Amniotic epithelial cell (primary cell): ENCODE data around the gene RNF41.

Experiments used
- DNase-seq: peaks from one replicate; pipeline ENCODE4 v3.0.0-alpha.2; 2010; ENCODE audit warnings: low read depth

RNF41 gene

DNA sequence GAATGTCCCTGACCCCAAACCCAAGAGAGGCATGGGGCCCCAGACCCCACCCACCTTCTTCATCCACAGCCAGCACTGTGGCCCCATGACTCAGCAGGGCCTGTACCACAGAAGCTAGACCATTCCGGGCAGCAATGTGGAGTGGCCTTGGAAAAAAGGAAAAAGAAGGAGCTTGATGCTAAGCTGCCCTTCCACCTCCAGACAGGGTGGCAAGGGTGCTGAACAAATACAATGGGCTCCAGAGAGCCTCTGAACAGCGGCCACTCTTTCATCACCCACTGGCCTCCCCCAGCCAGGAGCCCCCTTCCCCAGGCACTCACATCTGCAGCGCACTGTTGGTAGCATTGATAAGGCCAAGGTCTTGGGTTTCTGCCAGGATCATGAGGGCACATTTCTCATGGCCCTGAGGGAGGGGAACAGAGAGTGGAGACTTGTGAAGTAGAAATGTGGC lies 22.0 kb upstream of the RNF41 start:
- DNase-seq = peak; percentile 54

DNA sequence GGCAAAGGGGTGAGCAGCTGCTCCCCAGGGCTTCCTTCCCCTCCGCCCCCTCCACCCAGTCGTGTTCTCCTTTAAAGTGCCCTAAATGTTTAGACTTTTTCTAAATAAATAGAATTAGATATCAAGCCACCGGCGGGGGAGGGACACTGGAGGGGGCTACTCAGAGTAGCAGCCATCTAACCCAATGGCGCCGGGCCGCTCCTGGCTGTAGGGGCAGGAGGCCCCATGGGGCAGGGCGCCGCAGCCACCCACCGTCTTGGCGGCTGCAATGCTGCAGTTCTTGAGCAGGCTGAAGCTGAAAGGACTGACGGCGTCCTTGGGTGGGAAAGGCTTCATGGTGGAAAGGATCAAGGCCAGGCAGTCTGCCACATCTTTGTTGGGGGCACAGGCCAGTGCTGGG lies 21.3 kb upstream of the RNF41 start:
- no peak for DNase-seq

DNA sequence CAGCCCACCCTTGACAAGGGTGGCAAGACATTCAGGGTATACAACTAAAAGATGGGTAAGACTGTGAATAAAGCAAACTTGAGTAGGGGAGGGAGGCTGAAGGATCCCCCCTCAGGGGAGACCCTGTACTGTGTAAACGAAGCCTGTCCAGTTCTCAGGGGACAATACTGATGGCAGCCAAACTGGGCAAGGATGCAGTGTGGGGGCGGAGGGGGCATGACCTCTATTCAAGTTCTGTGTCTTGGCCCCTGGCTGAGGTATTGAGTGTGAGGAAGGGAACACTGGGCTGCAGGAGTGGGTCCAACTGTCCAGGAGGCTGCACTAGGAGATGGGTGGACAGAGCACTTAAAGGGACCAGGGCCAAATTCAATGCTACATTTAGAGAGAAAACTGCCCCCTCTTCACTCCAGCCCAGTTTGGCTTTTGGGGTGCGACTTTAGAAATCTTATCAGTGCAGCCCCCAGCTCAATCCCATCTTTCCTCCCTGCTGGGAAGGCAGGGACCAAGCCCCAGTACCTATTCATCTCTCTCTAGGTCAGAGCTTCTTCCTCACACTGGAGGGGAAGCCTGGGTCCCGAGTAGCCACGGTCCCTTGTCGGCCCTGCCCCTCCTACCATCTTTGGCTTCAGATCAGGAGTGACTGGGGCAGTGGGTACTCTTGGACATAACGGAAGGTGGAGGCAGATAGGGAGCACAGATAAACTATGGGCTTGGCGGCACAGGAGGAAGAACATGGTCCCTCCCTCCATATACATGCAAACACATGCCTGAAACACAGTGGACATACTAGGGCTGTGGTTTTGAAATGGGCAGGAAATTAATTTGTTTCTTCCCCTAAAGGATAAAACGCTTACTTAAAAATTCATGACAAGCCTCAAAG lies 19.9 kb upstream of the RNF41 start:
- no peak for DNase-seq

GRCh38 chr12:56237552-56237951 lies 15.8 kb upstream of the RNF41 start:
- no peak for DNase-seq

- DNase-seq = no peak
Observed at GRCh38 chr12:56236985-56237384, 15.3 kb upstream of the RNF41 start.

- no peak for DNase-seq
Observed at GRCh38 chr12:56236091-56236490, 14.4 kb upstream of the RNF41 start.

DNA sequence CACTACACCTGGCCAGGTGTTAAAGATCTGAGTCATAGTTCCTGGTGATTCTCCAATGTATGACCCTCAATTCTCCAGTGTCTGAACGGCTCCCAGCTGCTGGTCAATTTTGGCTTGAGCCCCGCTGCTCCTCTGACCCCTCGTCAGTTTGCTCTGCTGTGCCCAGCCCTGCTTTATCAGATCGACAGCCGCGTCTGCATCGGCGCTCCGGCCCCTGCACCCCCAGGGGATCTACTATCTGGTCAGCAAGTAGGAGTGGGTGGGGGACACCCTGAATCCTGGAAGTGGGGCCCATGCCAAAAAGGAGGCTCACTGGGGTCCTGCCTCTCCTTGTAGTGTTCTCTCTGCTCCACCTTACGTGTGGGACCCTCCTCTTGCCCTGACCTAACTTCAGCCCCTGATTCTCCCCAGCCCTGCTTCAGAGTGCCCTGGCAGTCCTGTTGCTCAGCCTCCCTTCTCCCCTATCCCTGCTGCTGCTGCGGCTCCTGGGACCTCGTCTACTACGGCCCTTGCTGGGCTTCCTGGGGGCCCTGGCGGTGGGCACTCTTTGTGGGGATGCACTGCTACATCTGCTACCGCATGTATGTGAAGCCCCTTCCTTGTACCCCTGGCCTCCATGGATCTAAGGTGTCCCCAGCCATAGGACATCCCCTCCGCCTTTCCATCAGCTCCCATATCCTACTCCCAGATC lies 13.2 kb upstream of the RNF41 start:
- no peak for DNase-seq

DNA sequence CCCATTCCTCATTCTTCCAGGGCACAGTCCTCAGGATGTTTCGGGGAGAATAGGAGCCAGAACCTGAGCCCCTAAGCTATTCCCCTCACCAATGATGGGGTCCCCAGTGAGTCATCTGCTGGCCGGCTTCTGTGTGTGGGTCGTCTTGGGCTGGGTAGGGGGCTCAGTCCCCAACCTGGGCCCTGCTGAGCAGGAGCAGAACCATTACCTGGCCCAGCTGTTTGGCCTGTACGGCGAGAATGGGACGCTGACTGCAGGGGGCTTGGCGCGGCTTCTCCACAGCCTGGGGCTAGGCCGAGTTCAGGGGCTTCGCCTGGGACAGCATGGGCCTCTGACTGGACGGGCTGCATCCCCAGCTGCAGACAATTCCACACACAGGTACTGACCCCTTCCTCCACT lies 9.5 kb upstream of the RNF41 start:
- no peak for DNase-seq

DNA sequence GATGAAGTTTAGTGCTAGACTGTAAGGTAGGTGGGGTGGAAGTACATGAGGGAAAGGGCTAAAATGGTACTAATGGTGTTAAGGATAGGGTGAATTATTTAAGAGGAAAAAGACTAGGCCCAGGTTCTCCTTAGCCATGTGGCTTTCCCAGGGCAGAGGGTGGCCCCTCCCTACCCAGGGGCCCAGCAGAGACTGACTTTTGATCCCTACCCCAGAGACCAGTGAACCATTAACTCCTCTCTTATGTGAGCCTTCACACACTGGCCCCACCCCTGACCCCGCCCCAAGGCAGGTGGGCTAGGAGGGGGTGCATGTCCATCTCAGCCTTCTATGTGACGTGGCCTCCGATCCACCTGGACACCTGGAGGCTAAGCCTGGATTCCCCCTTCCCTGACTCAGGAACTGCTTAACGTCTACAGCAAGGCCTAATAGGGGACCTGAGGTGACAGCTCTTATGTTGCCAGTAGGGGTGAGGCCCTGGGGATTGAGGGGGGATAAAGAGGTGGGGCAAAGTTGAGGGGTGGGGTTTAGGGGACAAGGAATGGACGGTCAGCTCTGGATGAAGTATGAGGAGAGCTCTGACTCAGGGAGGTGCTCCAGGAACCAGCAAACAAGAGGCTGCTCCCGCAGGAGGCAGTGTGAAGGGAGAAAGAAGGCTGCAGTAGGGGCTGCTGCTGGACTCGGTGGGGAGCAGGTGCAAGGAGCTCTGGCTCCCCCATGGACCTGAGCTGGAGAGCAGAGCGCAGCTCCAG lies 8.9 kb upstream of the RNF41 start:
- DNase-seq = no peak

DNA sequence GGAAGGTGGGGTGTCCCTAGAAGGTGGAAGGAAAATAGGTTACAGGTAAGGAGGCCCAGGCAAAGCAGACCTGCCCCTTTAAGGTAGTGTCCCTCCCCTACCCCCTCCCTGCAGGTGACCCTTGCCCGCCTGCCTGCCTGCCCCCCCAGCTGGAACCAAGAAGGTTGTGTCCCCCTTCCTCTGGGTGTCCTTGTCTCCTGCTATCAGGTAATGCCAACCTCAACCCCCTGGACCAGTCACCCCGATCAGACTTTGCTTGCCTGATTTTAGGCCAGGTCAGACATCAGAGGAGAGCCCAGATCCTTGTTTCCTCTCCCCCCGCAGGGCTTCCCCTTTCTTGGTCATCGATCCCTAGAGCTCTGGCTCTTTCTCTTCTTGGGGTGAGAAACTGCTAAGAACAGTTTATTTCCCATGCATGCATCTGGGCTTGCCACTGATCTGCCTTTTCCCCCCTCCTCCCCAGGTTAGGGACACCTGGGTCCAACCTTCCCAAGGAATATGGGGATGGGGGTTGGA lies 8.3 kb upstream of the RNF41 start, which contains the start of gene SLC39A5:
TSS of gene SLC39A5 (plus strand) at position 136 of the 516 bp plus-strand sequence. CDS start 1,224 bp downstream, outside the sequence.
- no peak for DNase-seq

GRCh38 chr12:56229082-56229481 lies 7.4 kb upstream of the RNF41 start:
- no peak for DNase-seq

DNA sequence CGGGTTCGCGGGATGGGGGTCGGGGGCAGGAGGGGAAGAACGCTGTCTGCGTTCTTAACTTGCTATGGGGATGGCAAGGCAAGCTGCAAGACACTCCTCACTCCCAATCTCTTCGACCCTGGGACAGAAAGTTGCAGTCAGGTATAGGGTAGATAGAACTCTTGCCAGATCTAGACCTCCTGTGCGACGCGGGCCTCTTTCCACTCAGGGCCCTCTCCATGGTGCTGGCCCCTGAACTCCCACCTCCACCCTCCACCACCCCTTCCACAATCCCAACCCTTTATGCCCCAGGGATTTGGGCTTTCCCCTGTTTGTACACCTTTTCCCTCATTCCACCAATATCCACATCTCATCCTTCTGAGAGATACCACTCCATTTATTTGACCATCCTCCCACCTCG lies 3.2 kb upstream of the RNF41 start:
- DNase-seq = no peak

GRCh38 chr12:56224102-56224701 lies 2.5 kb upstream of the RNF41 start, which contains the start of gene NABP2:
NABP2 (plus strand) TSS chr12:56224342; CDS start chr12:56224857, 515 bp downstream.
- peak; percentile 96 for DNase-seq

DNA sequence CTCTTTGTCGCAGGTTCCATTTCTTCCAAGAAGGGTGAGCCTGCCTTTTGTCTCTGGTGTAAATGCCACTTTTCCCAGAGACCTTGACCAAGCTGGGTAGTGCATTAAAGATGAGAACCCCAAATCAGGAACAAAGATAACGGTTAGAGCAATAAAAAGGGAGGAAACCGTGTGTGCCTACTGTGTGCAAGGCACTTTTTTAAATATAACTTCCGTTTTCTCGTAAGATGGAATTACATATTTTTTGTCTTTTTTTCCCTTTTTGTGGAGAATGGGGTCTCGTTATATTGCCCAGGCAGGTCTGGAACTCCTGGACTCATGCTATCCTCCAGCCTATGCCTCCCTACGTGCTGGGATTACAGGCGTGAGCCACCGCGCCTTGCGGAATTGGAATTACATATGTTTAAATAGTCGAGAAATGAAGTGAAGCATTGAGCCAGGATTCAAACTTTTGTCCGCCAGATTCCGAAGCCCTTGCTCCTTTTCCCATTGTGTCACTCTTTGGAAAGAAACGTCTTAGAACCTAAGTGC lies 1.9 kb upstream of the RNF41 start:
- no peak for DNase-seq

DNA sequence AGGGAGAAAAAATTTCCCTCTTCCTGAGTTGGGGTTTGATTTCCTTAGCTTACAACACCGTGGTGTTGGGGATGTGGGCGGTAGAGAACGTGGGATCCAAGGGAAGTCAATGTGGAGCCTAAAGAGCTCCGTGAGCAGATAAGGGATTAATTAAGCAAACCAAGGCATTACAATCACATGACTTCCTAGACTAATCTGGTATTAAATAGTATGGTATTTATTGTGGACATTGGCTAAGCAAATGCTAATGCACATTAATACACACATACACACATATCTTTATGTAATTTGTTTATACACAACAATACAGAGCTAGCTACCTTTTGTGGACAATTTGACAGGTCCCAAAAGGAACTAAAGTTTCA lies 791 bp upstream of the RNF41 start:
- no peak for DNase-seq

GRCh38 chr12:56221232-56221756 lies 428 bp downstream of the RNF41 start:
- DNase-seq = peak; percentile 69

DNA sequence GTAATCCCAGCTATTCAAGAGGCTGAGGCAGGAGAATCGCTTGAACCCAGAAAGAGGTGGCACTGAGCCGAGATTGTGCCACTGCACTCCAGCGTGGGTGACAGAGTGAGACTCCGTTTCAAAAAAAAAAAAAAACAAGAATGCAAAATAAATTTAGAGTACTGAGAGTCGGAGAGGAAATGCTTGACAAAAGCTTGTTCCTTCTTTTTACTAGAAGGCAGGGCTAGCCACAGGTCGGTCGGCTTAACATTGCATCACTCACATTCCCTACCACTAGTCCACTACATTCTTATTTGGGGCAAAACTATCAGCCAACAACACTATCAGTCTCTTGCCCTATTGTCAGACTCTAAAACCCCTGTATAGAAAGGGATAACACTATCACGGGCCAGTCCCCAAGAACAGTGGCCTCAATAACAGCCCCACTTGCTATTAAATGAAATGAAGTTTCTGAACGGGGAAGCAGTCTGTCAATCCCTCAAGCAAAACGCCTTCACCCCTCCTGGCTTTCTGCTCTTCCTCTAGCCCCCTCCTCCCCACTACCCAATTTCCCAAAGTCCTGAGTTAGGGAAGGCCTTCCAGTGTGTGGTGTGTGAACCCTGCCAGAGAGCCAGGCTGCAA lies 1.0 kb downstream of the RNF41 start:
- peak; percentile 71 for DNase-seq

DNA sequence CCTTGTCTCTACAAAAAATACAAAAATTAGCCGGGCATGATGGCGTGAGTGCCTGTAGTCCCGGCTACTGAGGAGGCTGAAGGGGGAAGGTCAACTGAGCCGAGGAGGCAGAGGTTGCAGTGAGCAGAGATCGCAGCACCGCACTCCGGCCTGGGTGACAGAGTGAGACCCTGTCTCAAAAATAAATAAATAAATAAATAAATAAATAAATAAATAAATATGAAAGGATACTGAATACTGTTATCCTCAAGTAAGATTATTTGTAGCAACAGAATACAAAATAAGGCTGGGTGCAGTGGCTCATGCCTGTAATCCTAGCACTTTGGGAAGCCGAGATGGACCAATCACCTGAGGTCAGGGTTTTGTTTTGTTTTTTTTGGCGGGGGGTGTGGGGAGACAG lies 1.9 kb downstream of the RNF41 start:
- no peak for DNase-seq

- DNase-seq = no peak
Observed at GRCh38 chr12:56216461-56216860, 5.3 kb downstream of the RNF41 start.

DNA sequence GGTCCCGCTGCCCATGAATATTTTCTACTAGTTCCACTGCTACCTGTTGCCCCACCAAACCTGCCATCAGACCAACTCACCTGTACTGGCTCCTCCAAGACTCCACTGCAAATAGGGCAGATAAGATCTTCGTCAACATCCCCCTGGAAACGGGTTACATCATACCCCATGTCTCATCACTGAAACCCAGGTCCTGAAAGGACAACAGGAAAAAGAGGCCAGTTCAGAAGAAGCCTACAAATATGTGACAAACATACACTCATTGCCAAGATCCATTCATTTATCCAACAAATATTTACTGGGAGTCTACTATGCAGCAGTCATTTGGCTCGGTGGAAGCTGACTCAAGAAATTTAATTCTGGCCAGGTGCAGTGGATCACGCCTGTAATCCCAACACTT lies 7.8 kb downstream of the RNF41 start:
- no peak for DNase-seq

GRCh38 chr12:56212361-56212760 lies 9.4 kb downstream of the RNF41 start:
- DNase-seq = no peak
